K562 (cell line): ENCODE results near the gene DGKA. TPM values are rescaled to one million over a fixed set of nuclear protein-coding genes. Genes with fewer than 3 reads are reported as not detected.

ENCODE experiments used
- CTBP1 ChIP-seq: fragments of 450-650 bp; IDR thresholded peaks from 2 replicates; pipeline ENCODE4 v1.6.1; 2016; ENCODE audit warnings: borderline replicate concordance
- CTCF ChIP-seq, 3 experiments: IDR thresholded peaks in 2 of 3; conservative IDR thresholded peaks in 1 of 3; 2 replicates each; pipeline ENCODE4 v1.5.1; 2011 to 2012; ENCODE audit warnings: low read length in 3 of 3, mild to moderate bottlenecking in 3 of 3, control low read depth in 2 of 3, improper control_type of control experiment in 1 of 3, inconsistent platforms in 1 of 3, low read depth in 1 of 3, mixed read lengths in 1 of 3, moderate library complexity in 1 of 3; ENCODE audit not compliant: insufficient read depth in 2 of 3
- CXXC5 ChIP-seq: fragments of 250-450 bp; sonication (Bioruptor Pico); IDR thresholded peaks from 2 replicates; pipeline ENCODE4 v1.8.0; 2022; ENCODE audit warnings: inconsistent platforms, mild to moderate bottlenecking, moderate library complexity
- FOS ChIP-seq: IDR thresholded peaks from 3 replicates; pipeline ENCODE4 v1.6.1; 2011; ENCODE audit not compliant: insufficient read length; ENCODE audit errors: extremely low read depth
- KDM4B ChIP-seq, 2 experiments: fragments of 450-650 bp in 1 of 2; sonication (generic) in 1 of 2; IDR thresholded peaks; 2 replicates each; pipeline ENCODE4 v1.6.1; 2016 to 2017; ENCODE audit warnings: borderline replicate concordance in 2 of 2, antibody characterized with exemption in 1 of 2, low read depth in 1 of 2, mild to moderate bottlenecking in 1 of 2
- MYC ChIP-seq, 2 experiments: fragments of 250-450 bp in 1 of 2; sonication (Bioruptor Pico) in 1 of 2; IDR thresholded peaks; 2 replicates each; pipeline versions ENCODE4 v1.5.1 to v1.6.1; 2012 to 2021; ENCODE audit warnings: low read depth in 2 of 2, borderline replicate concordance in 1 of 2, improper control_type of control experiment in 1 of 2, low read length in 1 of 2, mild to moderate bottlenecking in 1 of 2, moderate library complexity in 1 of 2
- POLR2B ChIP-seq: fragments of 450-650 bp; IDR thresholded peaks from 2 replicates; pipeline ENCODE4 v1.6.1; 2018; ENCODE audit warnings: low read depth; ENCODE audit not compliant: partially characterized antibody
- PRDM10 ChIP-seq: fragments of 450-650 bp; IDR thresholded peaks from 2 replicates; pipeline ENCODE4 v1.6.1; 2018; ENCODE audit not compliant: partially characterized antibody
- RBM39 ChIP-seq: fragments of 200-400 bp; formaldehyde crosslinking; optimal IDR thresholded peaks from 2 replicates; pipeline ENCODE3; 2018; ENCODE audit warnings: low read depth, low read length
- RFX5 ChIP-seq: IDR thresholded peaks from 2 replicates; pipeline ENCODE4 v1.6.1; 2011; ENCODE audit warnings: low read depth, mild to moderate bottlenecking, improper control_type of control experiment, low read length
- TBP ChIP-seq: optimal IDR thresholded peaks from 2 replicates; pipeline ENCODE3; 2011; ENCODE audit warnings: low read depth, low read length, improper control_type of control experiment
- TFAP4 ChIP-seq: sonication (generic); formaldehyde crosslinking; IDR thresholded peaks from 2 replicates; pipeline ENCODE4 v1.8.0; 2022; ENCODE audit warnings: missing genetic modification reagents, mild to moderate bottlenecking, moderate library complexity, borderline replicate concordance
- TFE3 ChIP-seq: fragments of 450-650 bp; formaldehyde crosslinking; IDR thresholded peaks from 2 replicates; pipeline ENCODE4 v1.4.0; 2020; ENCODE audit warnings: mild to moderate bottlenecking, mixed read lengths
- XRCC5 ChIP-seq: fragments of 200-400 bp; formaldehyde crosslinking; IDR thresholded peaks from 2 replicates; pipeline ENCODE4 v1.6.1; 2017; ENCODE audit warnings: low read depth, mild to moderate bottlenecking, low read length
- ZBTB12 ChIP-seq: fragments of 250-450 bp; sonication (Bioruptor Pico); IDR thresholded peaks from 2 replicates; pipeline ENCODE4 v1.4.0; 2020
- ZNF239 ChIP-seq: fragments of 250-450 bp; sonication (Bioruptor Pico); IDR thresholded peaks from 2 replicates; pipeline ENCODE4 v1.4.0; 2020; ENCODE audit warnings: mild to moderate bottlenecking
- polyA plus RNA-seq, 8 experiments: library from polyadenylated mRNA; depleted of rRNA in 4 of 8; stranded (reverse) in 5 of 8; unstranded in 3 of 8; fragments of >200 nt; fragmentation: Nextera tagmentation in 2 of 8; fragmentation: Illumina TruSeq in 1 of 8; extraction: Ambion mirVana in 2 of 8; extraction: Trizol in 1 of 8; gene quantifications; 2 replicates each; pipeline versions ENCODE4 v1.2.1 to v1.2.3, GENCODE V29; 2011 to 2014; ENCODE audit warnings: inconsistent platforms in 1 of 8, missing spikeins in 1 of 8
- total RNA-seq, 7 experiments: library from RNA; depleted of rRNA in 6 of 7; stranded (reverse); fragments of >200 nt in 6 of 7; fragmentation: Illumina TruSeq in 2 of 7; extraction: Trizol in 2 of 7; gene quantifications; 2 replicates each; pipeline versions ENCODE4 v1.2.1 to v1.2.3, GENCODE V29; 2011 to 2021; ENCODE audit warnings: low replicate concordance in 1 of 7

DGKA gene
- total and polyA plus RNA-seq, 9 of the 15 experiments (the other 6 are each of a cell fraction or from before 2014, with no cell fraction given): 3.4 to 12.4 (median 6.2) TPM

- TF ChIP-seq PRDM10: peak; percentile 4
- 0 out of 2 replicates have a peak, but pooled peaks have one; percentile 28 for TF ChIP-seq XRCC5
- no peak for TF ChIP-seq CTCF (IDR thresholded peaks at IDR 0.05 in 2 of 3, conservative IDR thresholded peaks at IDR 0.05 in 1 of 3; ENCODE audit: insufficient read depth in 2 of 3, low read depth in 1 of 3, low read length in 3 of 3)
- TF ChIP-seq TFAP4: peak; percentile 41; the same call in 1 of the 2 replicates
- peak; percentile 14; the same call in 1 of the 2 replicates for TF ChIP-seq MYC (IDR thresholded peaks at IDR 0.05; ENCODE audit: low read depth, low read length)
- no peak for TF ChIP-seq MYC (CRISPR knock-in tag; IDR thresholded peaks at IDR 0.05; ENCODE audit: borderline replicate concordance, low read depth)
- TF ChIP-seq RFX5: no peak
- TF ChIP-seq KDM4B (IDR thresholded peaks at IDR 0.05; ENCODE audit: borderline replicate concordance in 2 of 2, low read depth in 1 of 2): no peak
- TF ChIP-seq ZBTB12: peak; percentile 68
- no peak for TF ChIP-seq ZNF239 (CRISPR knock-in tag)
- TF ChIP-seq CTBP1: 0 out of 2 replicates have a peak, but pooled peaks have one; percentile 14
- TF ChIP-seq POLR2B: peak; percentile 79
- no peak for TF ChIP-seq TFE3 (CRISPR knock-in tag)
- TF ChIP-seq FOS: peak; percentile 30
- TF ChIP-seq RBM39: peak; percentile 38
- peak; percentile 51; the same call in 1 of the 2 replicates for TF ChIP-seq CXXC5
- TF ChIP-seq TBP: peak; percentile 71
These were observed 35.7 kb downstream of the DGKA start, which contains the start of gene CDK2 (continued) for GRCh38 chr12:55966408-55967281.
